H1 (cell line): ENCODE results near the gene SEMA6D. TPM values are rescaled to one million over a fixed set of nuclear protein-coding genes. Genes with fewer than 3 reads are reported as not detected.

Experiments
- CTCF ChIA-PET: fragments of 300-600 bp; sonication (Branson Sonifier 250); formaldehyde crosslinking; loops from one replicate; lab custom pipeline; 2021; ENCODE audit not compliant: partially characterized antibody; lab: Charles Lee
- POLR2A ChIA-PET: fragments of 300-600 bp; sonication (Branson Sonifier 250); formaldehyde crosslinking; loops from one replicate; lab custom pipeline; 2021; ENCODE audit warnings: inconsistent platforms; ENCODE audit not compliant: partially characterized antibody; lab: Charles Lee
- DNase-seq, 2 experiments: peaks; one replicate each; pipeline versions ENCODE4 v3.0.0 to v3.0.0-alpha.2; 2010 to 2022; ENCODE audit warnings: low spot score in 2 of 2, low read depth in 1 of 2, mixed read lengths in 1 of 2
- FAIRE-seq: peaks from 2 replicates; lab custom pipeline; 2011; peaks lifted over from hg19 to GRCh38; lab: Jason Lieb, UNC
- H2AFZ ChIP-seq: 2 replicates; pipeline ENCODE4 v1.8.1; 2012; ENCODE audit warnings: low read length, inconsistent platforms
- H2AK5ac ChIP-seq: 2 replicates; pipeline ENCODE4 v1.6.1; 2013; ENCODE audit warnings: low read depth, low read length
- H2BK120ac ChIP-seq: replicated peaks from 2 replicates; pipeline ENCODE3; 2013; ENCODE audit warnings: low read depth, low read length, inconsistent platforms
- H2BK12ac ChIP-seq: 2 replicates; pipeline ENCODE4 v1.6.1; 2013; ENCODE audit warnings: low read depth, low read length
- H2BK15ac ChIP-seq: 2 replicates; pipeline ENCODE4 v1.6.1; 2013; ENCODE audit warnings: low read length
- H2BK20ac ChIP-seq: 2 replicates; pipeline ENCODE4 v1.6.1; 2013; ENCODE audit warnings: low read length
- H2BK5ac ChIP-seq: 2 replicates; pipeline ENCODE4 v1.6.1; 2013; ENCODE audit warnings: low read depth, low read length
- H3K14ac ChIP-seq: 2 replicates; pipeline ENCODE4 v1.6.1; 2013; ENCODE audit warnings: inconsistent platforms; ENCODE audit not compliant: insufficient read length
- H3K18ac ChIP-seq: 2 replicates; pipeline ENCODE4 v1.6.1; 2013; ENCODE audit warnings: low read length; ENCODE audit errors: extremely low read depth
- H3K23ac ChIP-seq: 2 replicates; pipeline ENCODE4 v1.6.1; 2013; ENCODE audit warnings: inconsistent platforms; ENCODE audit not compliant: insufficient read length
- H3K23me2 ChIP-seq: 2 replicates; pipeline ENCODE4 v1.6.1; 2013; ENCODE audit warnings: low read depth, low read length
- H3K27ac ChIP-seq: 2 replicates; pipeline ENCODE4 v1.6.1; 2011; ENCODE audit warnings: low read depth, low read length, inconsistent platforms
- H3K27me3 ChIP-seq, 4 experiments: replicated peaks in 1 of 4; 1 replicate in 1 of 4; 2 replicates in 3 of 4; pipeline versions ENCODE4 v1.6.1 to v1.8.1; 2011 to 2013; ENCODE audit warnings: low read length in 3 of 4, mild to moderate bottlenecking in 3 of 4, inconsistent platforms in 2 of 4, mixed read lengths in 2 of 4, moderate library complexity in 1 of 4; ENCODE audit not compliant: control insufficient read depth in 3 of 4, insufficient read depth in 3 of 4; ENCODE audit errors: extremely low read depth in 1 of 4
- H3K36me3 ChIP-seq, 4 experiments: 2 replicates each; pipeline versions ENCODE4 v1.6.1 to v1.8.1; 2011 to 2013; ENCODE audit warnings: mild to moderate bottlenecking in 4 of 4, low read length in 3 of 4, moderate library complexity in 2 of 4, control low read depth in 1 of 4, inconsistent platforms in 1 of 4; ENCODE audit not compliant: insufficient read depth in 4 of 4, control insufficient read depth in 2 of 4
- H3K4ac ChIP-seq: replicated peaks from 2 replicates; pipeline ENCODE3; 2013; ENCODE audit warnings: low read length, low read depth, mixed read lengths, inconsistent platforms; ENCODE audit not compliant: insufficient read length
- H3K4me1 ChIP-seq, 4 experiments: replicated peaks in 1 of 4; 1 replicate in 1 of 4; 2 replicates in 3 of 4; pipeline versions ENCODE4 v1.6.1 to v1.8.1; 2011 to 2013; ENCODE audit warnings: low read length in 3 of 4, inconsistent platforms in 2 of 4, mixed read lengths in 1 of 4; ENCODE audit not compliant: insufficient read depth in 4 of 4, control insufficient read depth in 3 of 4
- H3K4me2 ChIP-seq, 2 experiments: 2 replicates each; pipeline versions ENCODE4 v1.6.1 to v1.8.1; 2011 to 2013; ENCODE audit warnings: low read depth in 2 of 2, low read length in 2 of 2, control low read depth in 1 of 2, inconsistent platforms in 1 of 2, mild to moderate bottlenecking in 1 of 2; ENCODE audit not compliant: insufficient read depth in 1 of 2
- H3K4me3 ChIP-seq, 4 experiments: fragments of 200-600, 300-600 bp in 1 of 4; sonication (generic), shearing (Covaris generic), sonication (Bioruptor Twin) in 1 of 4; 2 replicates each; pipeline versions ENCODE4 v1.5.1 to v1.8.1; 2011 to 2016; ENCODE audit warnings: low read length in 4 of 4, low read depth in 3 of 4, control low read depth in 2 of 4, inconsistent platforms in 2 of 4, mild to moderate bottlenecking in 2 of 4, mixed read lengths in 1 of 4, moderate library complexity in 1 of 4; ENCODE audit not compliant: insufficient read depth in 2 of 4; ENCODE audit errors: extremely low read depth in 1 of 4
- H3K56ac ChIP-seq: replicated peaks from 2 replicates; pipeline ENCODE3; 2013; ENCODE audit warnings: low read depth, mild to moderate bottlenecking, mixed read lengths, low read length, inconsistent platforms; ENCODE audit not compliant: insufficient read length
- H3K79me1 ChIP-seq: 2 replicates; pipeline ENCODE4 v1.6.1; 2013; ENCODE audit warnings: low read depth, low read length, control low read depth
- H3K79me2 ChIP-seq, 2 experiments: 2 replicates each; pipeline versions ENCODE4 v1.6.1 to v1.8.1; 2012 to 2013; ENCODE audit warnings: low read length in 2 of 2, mild to moderate bottlenecking in 2 of 2, inconsistent platforms in 1 of 2; ENCODE audit not compliant: insufficient read depth in 2 of 2, control insufficient read depth in 1 of 2
- H3K9ac ChIP-seq, 4 experiments: replicated peaks in 1 of 4; 1 replicate in 1 of 4; 2 replicates in 3 of 4; pipeline versions ENCODE4 v1.6.1 to v1.8.1; 2011 to 2013; ENCODE audit warnings: low read depth in 3 of 4, low read length in 3 of 4, control low read depth in 2 of 4, mild to moderate bottlenecking in 2 of 4, moderate library complexity in 2 of 4, inconsistent platforms in 1 of 4; ENCODE audit errors: extremely low read depth in 1 of 4
- H3K9me3 ChIP-seq, 2 experiments: 2 replicates each; pipeline versions ENCODE4 v1.6.1 to v1.8.1; 2012 to 2013; ENCODE audit warnings: mild to moderate bottlenecking in 2 of 2, moderate library complexity in 2 of 2, control low read depth in 1 of 2, inconsistent platforms in 1 of 2, low read depth in 1 of 2, low read length in 1 of 2, mixed read lengths in 1 of 2; ENCODE audit not compliant: insufficient read depth in 2 of 2
- H4K20me1 ChIP-seq, 2 experiments: replicated peaks in 1 of 2; 2 replicates each; pipeline versions ENCODE3 to v1.8.1; 2011 to 2013; ENCODE audit warnings: inconsistent platforms in 2 of 2, low read length in 2 of 2, mild to moderate bottlenecking in 1 of 2; ENCODE audit not compliant: insufficient read depth in 2 of 2, control insufficient read depth in 1 of 2
- H4K5ac ChIP-seq: 2 replicates; pipeline ENCODE4 v1.6.1; 2013; ENCODE audit warnings: low read length, low read depth, mixed read lengths, inconsistent platforms; ENCODE audit not compliant: insufficient read length
- H4K8ac ChIP-seq: 2 replicates; pipeline ENCODE4 v1.8.0; 2013; ENCODE audit warnings: mild to moderate bottlenecking, moderate library complexity, low read length, inconsistent platforms; ENCODE audit not compliant: insufficient read depth; ENCODE audit errors: extremely low read depth
- H4K91ac ChIP-seq: replicated peaks from 2 replicates; pipeline ENCODE3; 2013; ENCODE audit warnings: low read length, mixed read lengths, inconsistent platforms; ENCODE audit not compliant: insufficient read length
- BCL11A ChIP-seq, 2 experiments: IDR thresholded peaks; one replicate each; pipeline ENCODE4 v1.6.1; 2011; ENCODE audit warnings: low read depth in 2 of 2, low read length in 2 of 2, mild to moderate bottlenecking in 2 of 2
- CBX8 ChIP-seq: fragments of 300-800, 300-1000 bp; sonication (generic); IDR thresholded peaks from 2 replicates; pipeline ENCODE4 v1.7.1; 2016; ENCODE audit warnings: low read depth, low read length, borderline replicate concordance
- CHD2 ChIP-seq: IDR thresholded peaks from 2 replicates; pipeline ENCODE4 v1.6.1; 2012; ENCODE audit warnings: low read length, improper control_type of control experiment
- EGR1 ChIP-seq: IDR thresholded peaks from 2 replicates; pipeline ENCODE4 v1.6.1; 2011; ENCODE audit warnings: low read depth, low read length, borderline replicate concordance
- EZH2 ChIP-seq: fragments of 200-600 bp; sonication (generic); IDR thresholded peaks from 2 replicates; pipeline ENCODE4 v1.7.1; 2012; ENCODE audit warnings: low read depth, mild to moderate bottlenecking, moderate library complexity, low read length, inconsistent platforms; ENCODE audit not compliant: severe bottlenecking
- FOSL1 ChIP-seq: IDR thresholded peaks from 2 replicates; pipeline ENCODE4 v1.6.1; 2011; ENCODE audit warnings: mild to moderate bottlenecking, low read depth, low read length, moderate library complexity; ENCODE audit not compliant: insufficient read depth
- KDM5A ChIP-seq: fragments of 200-600 bp; IDR thresholded peaks from 2 replicates; pipeline ENCODE4 v1.7.1; 2012; ENCODE audit warnings: mild to moderate bottlenecking, low read length, inconsistent platforms, mixed read lengths
- MAFK ChIP-seq: IDR thresholded peaks from 2 replicates; pipeline ENCODE4 v1.6.1; 2012; ENCODE audit warnings: low read depth, mild to moderate bottlenecking, improper control_type of control experiment, low read length
- MAX ChIP-seq: IDR thresholded peaks from 2 replicates; pipeline ENCODE4 v1.6.1; 2012; ENCODE audit warnings: inconsistent platforms
- NRF1 ChIP-seq: IDR thresholded peaks from 2 replicates; pipeline ENCODE4 v1.6.1; 2011; ENCODE audit warnings: mild to moderate bottlenecking, low read depth, low read length, improper control_type of control experiment
- POU5F1 ChIP-seq: IDR thresholded peaks from 2 replicates; pipeline ENCODE4 v1.6.1; 2011; ENCODE audit warnings: low read depth, mild to moderate bottlenecking, low read length, moderate library complexity
- SP4 ChIP-seq: IDR thresholded peaks from 2 replicates; pipeline ENCODE4 v1.6.1; 2012; ENCODE audit warnings: low read length, inconsistent platforms
- SUZ12 ChIP-seq: fragments of 200-600 bp; sonication (generic); IDR thresholded peaks from 2 replicates; pipeline ENCODE4 v1.6.1; 2012; ENCODE audit warnings: mild to moderate bottlenecking, inconsistent platforms, low read length, moderate library complexity, mixed read lengths
- TCF12 ChIP-seq: IDR thresholded peaks from 2 replicates; pipeline ENCODE4 v1.6.1; 2011; ENCODE audit warnings: low read depth, mild to moderate bottlenecking, low read length
- YY1 ChIP-seq: IDR thresholded peaks from 2 replicates; pipeline ENCODE4 v1.6.1; 2011; ENCODE audit warnings: low read depth, mild to moderate bottlenecking, low read length
- WGBS, 2 experiments: shearing (Covaris generic) in 1 of 2; methylation state at CpG; one replicate each; pipeline versions ENCODE4 v1.1.6 to v1.1.7; 2013 to 2015; ENCODE audit warnings: low lambda C conversion rate in 2 of 2, mixed read lengths in 2 of 2, inconsistent platforms in 1 of 2, low coverage in 1 of 2, missing lambda C conversion rate in 1 of 2; ENCODE audit not compliant: insufficient replicate concordance in 2 of 2, insufficient coverage in 1 of 2, insufficient read length in 1 of 2; ENCODE audit errors: extremely low coverage in 1 of 2, missing lambda C conversion rate in 1 of 2; 5-methylcytosine and 5-hydroxymethylcytosine counted together
- polyA plus RNA-seq, 7 experiments: library from polyadenylated mRNA; depleted of rRNA in 3 of 7; stranded (reverse) in 5 of 7; unstranded in 2 of 7; fragments of >200 nt in 5 of 7; fragments of 200-250 nt in 2 of 7; gene quantifications; 1 replicate in 5 of 7; 2 replicates in 1 of 7; 4 replicates in 1 of 7; pipeline versions ENCODE4 v1.2.1 to v1.2.3, GENCODE V29; 2011 to 2013; ENCODE audit warnings: missing spikeins in 2 of 7, mixed read lengths in 2 of 7
- total RNA-seq: library from RNA; stranded (reverse); fragmentation: NEBNext Ultra II Directional; extraction: Animal tissue kit (Norgen Biotek cat#: 25700); gene quantifications from 2 replicates; pipeline ENCODE4 v1.2.1, GENCODE V29; 2021

SEMA6D gene
- total and polyA plus RNA-seq, 2 of the 8 experiments (the other 6 are each of a cell fraction or from before 2014, with no cell fraction given) = 2.2 to 3.8 TPM

- H2AFZ ChIP-seq = no peak overlapping the region
- H3K56ac ChIP-seq = no peak overlapping the region
- H4K20me1 ChIP-seq = no peaks in the 10 kb centered on the region
- H3K4me2 ChIP-seq = no peak overlapping the region
- POLR2A ChIA-PET = no interaction called here
- no peak overlapping the region for H3K27ac ChIP-seq
- H3K23ac ChIP-seq = no peak overlapping the region
- no peak overlapping the region for H3K18ac ChIP-seq
- no peak overlapping the region for H4K8ac ChIP-seq
- H2BK15ac ChIP-seq = no peak overlapping the region
- DNase-seq = no peak
- peaks cover 0 to 3% (median under 1%) of the 10 kb centered on the region in 4 experiments; a peak in 1 of 7 replicates for H3K4me1 ChIP-seq
- H3K23me2 ChIP-seq = no peaks in the 10 kb centered on the region
- H3K9me3 ChIP-seq = peaks cover 12% of the 10 kb centered on the region in 2 experiments; a peak in 3 of 4 replicates
- H3K79me1 ChIP-seq = no peaks in the 10 kb centered on the region
- H3K36me3 ChIP-seq = 0 out of 8 replicates have a peak, but pooled peaks cover 0 to 5% (median 0%) of the 10 kb centered on the region in 4 experiments
- H3K4ac ChIP-seq = no peak overlapping the region
- H2BK120ac ChIP-seq = no peak overlapping the region
- no peak overlapping the region for H3K4me3 ChIP-seq
- no peak overlapping the region for H4K5ac ChIP-seq
- no peak overlapping the region for H2BK12ac ChIP-seq
- H2BK20ac ChIP-seq = no peak overlapping the region
- H4K91ac ChIP-seq = no peak overlapping the region
- no peak overlapping the region for H2BK5ac ChIP-seq
- H3K9ac ChIP-seq = no peak overlapping the region
- no peaks in the 10 kb centered on the region for H3K27me3 ChIP-seq
- H2AK5ac ChIP-seq = no peak overlapping the region
- no peak for FAIRE-seq
- WGBS, 2 experiments = 88% methylated on average over 4 of the region's 4 CpGs; no CpG with 5 or more reads in 1 of the 2 experiments
- H3K79me2 ChIP-seq = no peaks in the 10 kb centered on the region
- CTCF ChIA-PET = no interaction called here
- H3K14ac ChIP-seq = no peak overlapping the region
- TF ChIP-seq NRF1 = no peak
- TF ChIP-seq SUZ12 = no peak
- TF ChIP-seq CHD2 = no peak
- TF ChIP-seq MAFK = no peak
- TF ChIP-seq MAX = no peak
- no peak for TF ChIP-seq YY1
- TF ChIP-seq POU5F1 = no peak
- no peak for TF ChIP-seq CBX8
- no peak for TF ChIP-seq BCL11A (IDR thresholded peaks at IDR 0.05; ENCODE audit: low read depth in 2 of 2, low read length in 2 of 2)
- TF ChIP-seq SP4 = no peak
- TF ChIP-seq EGR1 = no peak
- TF ChIP-seq FOSL1 = no peak
- no peak for TF ChIP-seq TCF12
- TF ChIP-seq KDM5A = no peak
- TF ChIP-seq EZH2 = no peak
Measured at GRCh38 chr15:47753591-47753990, 36.3 kb downstream of the SEMA6D start.
